ENCODE measurements around the gene AICDA.
"Not testable (repeated sequence)": the region's sequence is repeated elsewhere in the genome, so short reads cannot be mapped to it uniquely, and the experiment has no call there.

The AICDA gene

DNA sequence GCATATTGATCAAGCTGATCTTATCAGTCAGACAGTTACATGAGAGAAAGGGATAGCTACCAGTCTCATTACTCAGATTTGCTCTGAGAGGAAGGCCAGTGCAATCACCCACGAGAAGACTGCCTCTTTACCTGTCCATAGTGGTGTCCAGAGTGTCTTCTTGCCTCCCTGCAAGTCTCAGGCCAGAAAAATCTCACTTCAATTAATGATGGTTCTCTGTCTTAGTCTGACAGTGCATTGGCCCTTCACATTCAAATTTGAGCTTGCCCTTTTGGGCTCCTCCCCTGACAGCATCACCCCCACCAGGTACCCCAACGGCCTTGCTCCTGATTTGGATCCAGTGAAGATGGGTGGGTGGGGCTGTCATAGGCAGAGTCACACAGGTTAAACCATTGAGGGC is at the start of gene AICDA:
AICDA (minus strand) TSS at position 231 of the 400 bp plus-strand sequence; CDS start at position 139, 92 bp downstream.
- no peak for DNase-seq (ENCODE audit: low read depth in 2 of 2)

DNA sequence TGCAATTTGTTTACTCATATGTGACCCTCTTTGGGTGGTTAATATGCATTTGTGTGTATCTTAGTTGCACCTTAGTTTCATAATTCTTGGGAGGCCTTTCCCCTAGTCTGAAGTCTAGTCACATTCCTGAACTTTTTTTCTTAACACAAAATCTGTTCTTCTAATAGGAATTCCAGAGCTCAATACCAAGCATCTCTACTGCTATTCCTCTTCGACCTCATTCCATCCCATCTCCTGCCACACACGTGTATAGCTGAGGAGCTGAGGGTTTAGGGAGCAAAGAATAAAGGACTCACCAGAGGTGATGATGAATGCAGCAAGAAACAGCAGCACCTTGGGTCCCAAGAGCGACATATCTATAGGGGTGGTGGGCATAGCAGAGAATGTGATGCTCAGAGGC is 49.1 kb upstream of the AICDA start:
- no peak for DNase-seq (ENCODE audit: low read depth in 2 of 2)

DNA sequence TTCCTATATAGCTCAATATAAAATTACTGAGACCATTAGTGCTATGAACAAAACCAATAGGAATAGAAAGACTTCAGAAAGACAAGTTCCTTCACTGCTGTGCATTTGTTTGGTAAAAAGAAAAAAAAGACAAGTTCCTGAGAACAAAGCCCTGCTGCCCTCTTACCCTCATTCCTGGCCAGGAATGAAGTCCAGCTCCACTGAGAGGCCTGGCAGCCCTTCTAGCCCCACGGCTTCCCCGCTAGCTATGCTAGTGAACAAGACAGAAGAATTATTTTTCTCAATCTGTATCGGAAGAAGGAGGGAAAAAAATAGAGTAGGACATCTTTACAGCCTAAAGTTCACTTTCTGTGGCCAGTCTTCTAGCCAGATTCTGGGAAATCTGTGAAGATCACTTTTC is 48.4 kb upstream of the AICDA start:
- DNase-seq (ENCODE audit: low read depth in 2 of 2): no peak

DNA sequence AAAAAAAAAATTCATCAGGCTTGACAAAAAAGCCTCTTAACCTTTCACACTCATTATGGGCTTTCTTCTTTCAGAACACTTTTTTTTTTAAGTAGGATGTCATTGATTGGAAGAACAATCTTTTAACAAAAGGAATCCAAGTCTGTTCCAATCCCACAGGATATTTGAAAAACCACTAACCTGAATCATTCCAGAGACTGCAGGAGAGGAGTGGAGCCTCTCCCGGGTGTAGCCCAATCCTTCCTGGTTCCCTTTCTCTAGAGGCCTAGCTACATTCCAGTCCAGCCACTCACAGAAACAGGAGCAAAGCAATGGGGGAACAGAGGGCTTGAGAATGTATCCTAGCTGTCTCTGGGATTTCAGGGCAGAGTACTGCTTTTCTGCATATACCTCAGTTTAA is 45.7 kb upstream of the AICDA start:
- DNase-seq (ENCODE audit: low read depth in 2 of 2): no peak

DNA sequence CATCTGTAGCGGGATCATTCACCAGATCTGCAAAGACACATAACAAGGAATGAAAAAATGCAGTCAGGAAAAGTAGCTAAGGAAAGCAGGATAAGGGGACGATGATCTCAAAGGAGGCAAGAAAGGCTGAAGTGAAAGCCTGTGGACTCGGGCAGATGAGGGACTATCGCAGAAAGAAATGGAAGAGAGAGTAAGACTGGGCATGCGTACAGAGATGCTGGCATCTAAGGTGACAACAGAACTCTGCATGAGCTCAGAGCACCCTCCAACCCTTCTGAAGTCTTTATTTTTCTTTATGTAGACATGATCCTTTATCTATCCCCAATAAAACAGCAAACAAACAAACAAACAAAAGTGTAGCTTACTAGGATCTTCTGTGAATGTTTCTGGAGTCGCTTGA is 42.8 kb upstream of the AICDA start:
- no peak for DNase-seq (ENCODE audit: low read depth in 2 of 2)

DNA sequence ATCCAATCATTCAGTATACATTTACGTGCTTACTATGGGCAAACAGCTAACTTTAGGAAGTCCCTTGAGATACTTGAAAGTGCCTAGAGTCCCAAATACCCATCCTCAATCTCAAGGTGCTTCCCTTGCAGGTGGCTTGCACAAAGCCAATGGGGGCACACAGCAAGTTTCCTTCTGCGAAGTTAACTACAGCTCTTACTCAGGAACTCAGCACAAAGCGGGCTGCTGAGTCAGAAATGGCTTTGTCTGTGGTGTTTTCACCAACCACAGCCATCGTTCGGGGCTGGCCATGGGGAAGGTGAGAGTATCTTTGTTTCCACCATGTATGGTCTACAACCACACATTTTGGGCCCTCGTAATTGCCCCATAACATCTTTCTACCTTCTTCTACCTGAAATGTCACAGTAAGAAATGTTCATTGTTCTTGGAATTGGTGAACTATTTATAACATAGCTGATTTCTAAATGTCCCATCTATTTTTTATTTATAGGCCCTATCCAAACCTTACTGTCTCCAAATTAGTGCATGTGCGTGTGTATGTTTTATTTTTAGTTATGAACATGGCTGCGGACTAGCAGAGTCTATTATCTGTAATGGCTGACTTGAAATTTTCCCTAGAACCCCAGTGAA is 36.0 kb upstream of the AICDA start:
- peak; percentile 48 to 51 for DNase-seq (ENCODE audit: low read depth in 2 of 2)

DNA sequence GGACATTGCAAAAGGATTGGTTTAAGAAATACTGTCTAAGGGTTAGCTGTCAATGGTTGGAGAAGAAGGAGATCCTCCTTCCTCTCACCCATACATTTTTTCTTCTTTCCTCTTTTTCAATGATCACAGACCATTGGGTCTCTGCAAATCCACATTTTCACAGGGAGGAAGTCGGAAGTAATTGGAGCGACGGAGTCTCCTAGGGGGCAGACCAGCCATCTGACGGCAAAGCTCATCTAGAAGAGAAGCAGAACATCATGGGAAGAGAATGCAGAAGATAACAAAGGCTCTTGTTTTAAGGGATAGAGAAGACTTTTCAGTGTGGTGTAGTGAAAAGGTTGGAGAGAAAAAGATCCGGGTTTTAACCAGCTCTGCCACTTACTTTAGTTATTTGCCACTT is 35.3 kb upstream of the AICDA start:
- DNase-seq (ENCODE audit: low read depth in 2 of 2): no peak

DNA sequence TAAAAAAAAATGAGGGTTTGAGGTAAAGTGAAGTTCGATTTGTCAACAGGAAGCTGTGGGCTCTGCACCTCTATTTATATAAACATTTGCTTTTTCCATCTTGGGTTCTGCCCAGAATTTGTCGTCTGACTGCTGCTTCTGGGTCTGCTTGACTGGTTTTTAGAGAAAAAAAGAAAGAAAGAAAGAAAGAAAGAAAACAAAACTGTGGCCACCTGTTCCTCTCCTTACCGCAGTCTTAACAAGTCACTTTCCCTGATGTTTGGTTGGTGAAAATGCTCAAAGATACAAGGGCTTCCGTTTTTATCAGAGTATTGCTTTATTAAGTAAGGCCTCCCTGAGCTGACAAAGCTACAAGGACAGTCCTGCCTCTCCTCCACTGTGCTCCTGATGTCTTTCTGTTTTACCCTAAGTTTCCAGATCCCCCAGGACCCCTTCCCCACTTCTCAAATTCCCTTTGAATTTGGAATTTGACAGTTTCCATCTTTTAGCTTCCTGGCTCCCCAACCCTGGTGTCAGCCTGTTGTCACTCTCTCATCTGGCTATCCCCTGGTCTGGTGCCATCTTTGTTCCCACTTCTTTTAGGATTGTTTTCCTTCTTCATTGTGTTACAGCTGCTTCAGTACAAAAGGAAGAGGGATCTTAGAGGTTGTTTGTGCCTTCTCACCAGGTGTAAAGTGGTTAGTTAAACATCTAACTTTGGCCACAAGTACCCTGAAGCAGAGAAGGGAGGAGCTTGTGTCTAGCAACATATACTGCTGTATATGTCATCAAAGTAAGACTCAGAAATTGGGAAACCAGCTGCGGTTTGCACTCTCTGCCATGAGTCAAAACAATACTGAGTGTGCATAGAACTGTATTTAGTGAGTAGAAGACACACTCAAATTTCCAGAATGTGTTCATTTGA is 31.9 kb upstream of the AICDA start:
- DNase-seq (ENCODE audit: low read depth in 2 of 2): peak; percentile 26 to 43

DNA sequence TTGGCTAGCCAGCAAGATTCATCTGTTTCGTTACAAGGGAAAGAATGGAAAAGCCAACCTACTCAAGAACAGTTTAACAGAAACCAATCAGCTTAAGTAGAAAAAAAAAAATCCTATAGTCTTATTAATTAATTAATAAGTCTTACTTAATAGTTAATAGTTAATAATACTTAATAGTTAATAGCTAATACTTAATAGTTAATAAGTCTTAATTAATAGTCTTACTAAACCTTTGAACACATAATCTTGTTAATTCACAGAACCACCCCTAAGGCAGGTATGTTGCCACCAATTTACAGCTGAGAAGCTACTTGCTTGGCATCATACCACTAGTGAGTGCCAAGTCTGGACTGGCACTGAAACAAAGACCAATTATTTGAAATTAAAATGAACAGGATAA is 30.1 kb upstream of the AICDA start:
- DNase-seq (ENCODE audit: low read depth in 2 of 2): no peak

DNA sequence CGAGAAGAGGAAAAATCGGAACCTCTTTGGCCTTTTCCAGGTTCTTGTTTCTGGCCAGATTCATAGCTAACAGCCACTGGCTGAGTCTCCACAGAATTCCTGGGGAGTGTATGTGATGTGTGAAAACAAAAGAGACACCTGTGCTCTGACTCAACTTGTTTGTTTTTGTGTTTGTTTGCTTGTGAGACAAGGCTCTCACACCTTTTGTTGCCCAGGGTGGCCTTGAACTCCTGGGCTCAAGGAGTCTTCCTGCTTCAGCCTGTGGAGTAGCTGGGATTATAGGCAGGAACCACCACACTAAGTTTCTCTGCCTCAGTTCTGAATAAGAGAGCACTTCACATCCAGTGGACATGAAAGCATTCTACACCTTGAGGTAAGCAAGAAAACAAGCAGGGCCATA is 27.3 kb upstream of the AICDA start:
- DNase-seq (ENCODE audit: low read depth in 2 of 2): no peak

DNA sequence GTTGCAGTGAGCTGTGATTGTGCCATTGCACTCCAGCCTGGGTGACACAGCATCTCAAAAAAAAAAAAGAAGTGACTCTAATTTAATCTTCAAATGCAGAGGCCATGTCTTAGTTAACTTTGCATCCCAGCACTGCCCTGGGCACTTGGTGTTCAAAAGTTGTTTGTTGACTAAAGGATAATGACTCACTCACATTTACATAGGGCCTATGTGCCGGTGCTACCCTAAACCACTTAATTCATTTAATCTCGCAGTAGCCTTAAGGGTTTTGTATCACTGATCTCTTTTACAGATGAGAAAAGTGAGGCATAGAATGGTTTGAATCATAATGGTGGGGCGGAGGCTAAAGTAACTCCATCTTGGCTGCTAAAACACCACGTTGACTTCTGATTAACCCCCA is 26.3 kb upstream of the AICDA start:
- DNase-seq (ENCODE audit: low read depth in 2 of 2): no peak

DNA sequence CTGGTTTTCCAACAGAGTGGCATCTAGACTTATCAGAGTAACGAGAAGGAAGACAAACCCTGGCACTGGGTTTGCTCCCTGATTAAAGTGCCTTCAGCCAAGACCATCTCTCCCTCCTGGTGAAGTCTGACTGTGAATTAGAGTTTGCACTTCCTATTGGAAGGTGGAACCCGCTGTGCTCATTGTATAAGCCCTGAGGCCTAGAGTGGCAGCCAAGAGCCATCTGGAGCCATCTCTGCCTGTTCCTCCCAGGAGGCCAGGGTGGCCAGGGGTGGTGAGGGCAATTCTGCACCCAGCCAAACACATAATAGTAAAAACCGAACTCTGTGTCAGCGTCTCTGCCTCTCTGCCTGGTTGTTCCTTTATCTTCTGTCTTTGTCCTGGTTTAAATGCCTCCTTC is 25.0 kb upstream of the AICDA start:
- no peak for DNase-seq (ENCODE audit: low read depth in 2 of 2)

DNA sequence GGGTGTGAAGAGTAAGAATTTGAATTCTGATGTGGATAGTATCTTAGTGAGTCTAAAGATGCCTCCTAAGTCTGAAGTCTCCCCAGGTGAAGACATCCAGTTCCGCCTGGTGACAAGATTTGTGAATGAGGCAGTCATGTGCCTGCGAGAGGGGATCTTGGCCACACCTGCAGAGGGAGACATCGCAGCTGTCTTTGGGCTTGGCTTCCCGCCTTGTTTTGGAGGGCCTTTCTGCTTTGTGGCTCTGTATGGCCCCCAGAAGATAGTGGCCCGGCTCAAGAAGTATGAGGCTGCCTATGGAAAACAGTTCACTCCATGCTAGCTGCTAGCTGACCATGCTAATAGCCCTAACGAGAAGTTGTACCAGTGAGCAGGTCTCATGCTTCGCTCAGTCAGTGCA is 24.6 kb upstream of the AICDA start:
- DNase-seq (ENCODE audit: low read depth in 2 of 2): no peak

DNA sequence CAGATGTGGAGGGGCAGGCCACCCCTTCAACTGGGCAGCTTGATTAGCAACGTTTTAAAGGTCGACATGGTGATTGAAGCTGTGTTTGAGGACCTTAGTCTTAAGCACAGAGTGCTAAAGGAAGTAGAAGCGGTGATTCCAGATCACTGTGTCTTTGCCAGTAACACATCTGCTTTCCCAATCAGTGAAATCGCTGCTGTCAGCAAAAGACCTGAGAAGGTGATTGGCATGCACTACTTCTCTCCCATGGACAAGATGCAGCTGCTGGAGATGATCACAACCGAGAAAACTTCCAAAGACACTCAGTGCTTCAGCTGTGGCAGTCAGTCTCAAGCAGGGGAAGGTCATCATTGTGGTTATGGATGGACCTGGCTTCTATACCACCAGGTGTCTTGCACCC is 23.9 kb upstream of the AICDA start:
- DNase-seq (ENCODE audit: low read depth in 2 of 2): no peak

DNA sequence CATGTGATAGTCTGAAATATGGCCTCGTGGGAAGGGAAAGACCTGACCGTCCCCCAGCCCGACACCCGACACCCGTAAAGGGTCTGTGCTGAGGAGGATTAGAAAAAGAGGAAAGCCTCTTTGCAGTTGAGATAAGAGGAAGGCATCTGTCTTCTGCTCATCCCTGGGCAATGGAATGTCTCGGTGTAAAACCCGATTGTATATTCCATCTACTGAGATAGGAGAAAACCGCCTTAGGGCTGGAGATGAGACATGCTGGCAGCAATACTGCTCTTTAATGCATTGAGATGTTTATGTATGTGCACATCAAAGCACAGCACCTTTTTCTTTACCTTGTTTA is 23.3 kb upstream of the AICDA start:
- DNase-seq (ENCODE audit: low read depth in 2 of 2): not testable (repeated sequence)

DNA sequence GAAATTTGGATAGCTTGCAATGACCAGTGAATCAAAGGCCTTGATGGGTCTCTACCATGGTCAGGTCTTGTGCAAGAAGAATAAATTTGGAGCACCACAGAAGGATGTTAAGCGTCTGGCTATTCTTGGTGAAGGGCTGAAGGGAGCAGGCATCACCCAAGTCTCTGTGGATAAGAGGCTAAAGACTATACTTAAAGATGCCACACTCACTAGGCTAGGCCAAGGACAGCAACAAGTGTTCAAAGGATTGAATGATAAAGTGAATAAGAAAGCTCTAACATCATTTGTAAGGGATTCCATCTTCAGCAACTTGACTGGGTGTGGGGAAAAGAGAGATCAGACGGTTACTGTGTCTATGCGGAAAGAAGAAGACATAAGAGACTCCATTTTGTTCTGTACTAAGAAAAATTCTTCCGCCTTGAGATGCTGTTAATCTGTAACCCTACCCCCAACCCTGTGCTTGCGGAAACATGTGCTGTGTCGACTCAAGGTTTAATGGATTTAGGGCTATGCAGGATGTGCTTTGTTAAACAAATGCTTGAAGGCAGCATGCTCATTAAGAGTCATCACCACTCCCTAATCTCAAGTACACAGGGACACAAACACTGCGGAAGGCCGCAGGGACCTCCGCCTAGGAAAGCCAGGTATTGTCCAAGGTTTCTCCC is 22.8 kb upstream of the AICDA start:
- DNase-seq (ENCODE audit: low read depth in 2 of 2): not testable (repeated sequence)

DNA sequence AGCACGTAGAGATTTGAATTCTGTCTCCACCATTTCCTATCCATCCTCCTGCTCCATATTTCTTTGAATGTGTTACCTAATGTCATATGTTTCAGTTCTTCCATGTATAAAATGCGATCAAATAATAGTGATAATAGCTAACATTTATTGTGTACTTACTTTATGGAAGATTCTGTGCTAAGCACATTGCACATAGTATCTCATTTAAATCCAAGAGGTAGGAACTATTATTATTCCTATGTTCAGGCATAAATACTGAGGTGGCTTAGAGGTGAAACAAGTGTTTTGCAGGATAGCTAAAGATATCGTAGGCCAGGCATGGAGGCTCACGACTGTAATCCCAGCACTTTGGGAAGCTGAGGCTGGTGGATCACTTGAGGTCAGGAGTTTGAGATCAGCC is 17.5 kb upstream of the AICDA start:
- DNase-seq (ENCODE audit: low read depth in 2 of 2): no peak

DNA sequence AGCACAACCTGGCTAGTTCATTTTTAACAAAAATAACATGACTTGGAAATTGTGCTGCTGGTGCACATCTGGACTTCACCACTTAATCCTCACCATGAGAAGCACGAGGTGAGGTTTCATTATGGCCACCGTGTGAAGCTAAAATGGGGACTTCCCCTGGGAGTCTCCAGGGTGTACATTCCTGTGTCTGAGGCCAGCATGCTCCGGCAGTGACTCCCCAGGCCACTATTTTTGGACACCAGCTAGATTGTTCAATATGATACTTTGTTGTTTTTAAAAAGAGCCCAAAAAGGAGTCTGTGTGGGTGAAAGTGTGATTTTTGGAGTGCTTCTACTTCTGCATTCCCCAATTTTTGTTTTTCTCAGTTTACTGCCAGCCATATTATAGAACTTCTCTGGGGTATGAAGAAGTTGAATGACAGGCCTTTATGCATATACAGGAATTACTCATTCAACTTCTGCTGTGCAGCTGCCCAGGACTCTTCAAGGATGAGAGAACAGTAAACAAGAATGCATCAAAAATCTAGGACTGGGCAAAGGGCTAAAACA is 16.9 kb upstream of the AICDA start:
- DNase-seq (ENCODE audit: low read depth in 2 of 2): no peak

DNA sequence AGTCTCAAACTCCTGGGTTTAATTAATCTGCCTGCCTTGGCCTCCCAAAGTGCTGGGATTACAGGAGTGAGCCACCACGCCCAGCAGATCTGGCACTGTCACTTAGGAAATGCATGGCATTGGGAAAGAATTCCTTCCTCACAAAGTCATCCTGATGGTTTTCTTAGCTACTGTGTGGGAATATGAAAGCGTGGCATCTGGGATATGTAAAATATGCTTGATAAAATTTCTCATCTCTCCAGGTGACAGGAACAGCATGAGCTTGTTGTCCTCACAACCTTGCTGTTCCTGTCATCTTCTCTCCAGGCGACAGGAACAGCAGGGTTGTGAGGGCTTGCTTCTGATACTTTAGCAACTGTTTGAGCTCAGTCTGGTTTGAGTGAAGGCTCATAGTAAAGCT is 16.1 kb upstream of the AICDA start:
- no peak for DNase-seq (ENCODE audit: low read depth in 2 of 2)

DNA sequence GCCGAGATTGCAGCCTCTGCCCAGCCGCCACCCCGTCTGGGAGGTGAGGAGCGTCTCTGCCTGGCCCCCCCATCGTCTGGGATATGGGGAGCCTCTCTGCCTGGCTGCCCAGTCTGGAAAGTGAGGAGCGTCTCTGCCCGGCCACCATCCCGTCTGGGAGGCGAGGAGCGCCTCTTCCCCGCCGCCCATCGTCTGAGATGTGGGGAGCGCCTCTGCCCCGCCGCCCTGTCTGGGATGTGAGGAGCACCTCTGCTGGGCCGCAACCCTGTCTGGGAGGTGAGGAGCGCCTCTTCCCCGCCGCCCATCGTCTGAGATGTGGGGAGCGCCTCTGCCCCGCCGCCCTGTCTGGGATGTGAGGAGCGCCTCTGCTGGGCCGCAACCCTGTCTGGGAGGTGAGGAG is 12.1 kb upstream of the AICDA start:
- DNase-seq (ENCODE audit: low read depth in 2 of 2): not testable (repeated sequence)

DNA sequence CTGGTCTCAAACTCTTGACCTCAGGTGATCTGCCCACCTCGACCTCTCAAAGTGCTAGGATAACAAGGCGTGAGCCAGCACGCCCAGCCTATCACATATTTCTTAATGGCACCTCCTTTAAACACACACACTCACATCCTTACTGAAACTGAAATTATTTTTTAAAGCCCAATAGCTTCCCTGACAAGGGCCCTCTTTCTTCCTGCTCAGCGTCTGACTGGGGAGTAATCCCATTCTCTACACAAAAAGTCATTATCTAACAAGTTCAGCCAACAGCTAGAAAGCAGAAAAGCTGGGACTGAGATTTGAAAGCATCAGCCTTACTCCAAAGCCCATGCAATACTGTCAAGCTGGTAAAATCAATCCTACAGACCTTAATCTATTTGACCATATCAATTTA is 10.0 kb upstream of the AICDA start:
- DNase-seq (ENCODE audit: low read depth in 2 of 2): no peak

DNA sequence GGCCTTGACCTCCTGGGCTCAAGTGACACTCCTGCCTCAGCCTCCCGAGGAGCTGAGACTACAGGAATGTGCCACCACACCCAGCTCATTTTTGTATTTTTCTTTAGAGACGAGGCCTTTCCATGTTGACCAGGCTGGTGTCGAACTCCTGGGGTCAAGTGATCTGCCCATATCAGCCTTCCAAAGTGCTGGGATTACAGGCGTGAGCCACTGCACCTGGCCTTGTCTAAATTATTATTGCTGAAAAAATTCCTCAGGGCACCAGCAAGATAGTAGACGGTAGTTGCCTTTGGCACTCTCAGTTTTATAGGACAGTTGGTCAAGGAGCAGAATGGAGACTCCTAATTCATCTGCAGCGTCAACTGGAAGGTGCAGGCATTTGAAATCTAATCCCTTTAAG is 2.5 kb upstream of the AICDA start:
- DNase-seq (ENCODE audit: low read depth in 2 of 2): no peak

DNA sequence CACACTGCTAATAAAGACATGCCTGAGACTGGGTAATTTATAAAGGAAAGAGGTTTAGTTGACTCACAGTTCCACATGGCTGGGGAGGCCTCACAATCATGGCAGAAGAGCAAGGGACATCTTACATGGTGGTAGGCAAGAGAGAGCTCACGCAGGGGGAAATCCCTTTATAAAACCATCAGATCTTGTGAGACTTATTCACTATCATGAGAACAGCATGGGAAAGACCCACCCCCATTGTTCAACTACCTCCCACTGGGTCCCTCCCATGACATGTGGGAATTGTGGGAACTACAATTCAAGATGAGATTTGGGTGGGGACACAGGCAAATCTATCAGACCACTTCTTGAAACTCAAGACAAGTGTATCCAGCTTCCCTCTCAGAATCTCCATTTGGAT is 1.2 kb upstream of the AICDA start:
- not testable (repeated sequence) for DNase-seq (ENCODE audit: low read depth in 2 of 2)
